ENCODE data around the gene CLEC16A. TPM values are rescaled to one million over a fixed set of nuclear protein-coding genes. Genes with fewer than 3 reads are reported as not detected.

Gene CLEC16A
- total and polyA plus RNA-seq, 4 donors: 14.3 to 44.4 (median 26.4) TPM

DNA sequence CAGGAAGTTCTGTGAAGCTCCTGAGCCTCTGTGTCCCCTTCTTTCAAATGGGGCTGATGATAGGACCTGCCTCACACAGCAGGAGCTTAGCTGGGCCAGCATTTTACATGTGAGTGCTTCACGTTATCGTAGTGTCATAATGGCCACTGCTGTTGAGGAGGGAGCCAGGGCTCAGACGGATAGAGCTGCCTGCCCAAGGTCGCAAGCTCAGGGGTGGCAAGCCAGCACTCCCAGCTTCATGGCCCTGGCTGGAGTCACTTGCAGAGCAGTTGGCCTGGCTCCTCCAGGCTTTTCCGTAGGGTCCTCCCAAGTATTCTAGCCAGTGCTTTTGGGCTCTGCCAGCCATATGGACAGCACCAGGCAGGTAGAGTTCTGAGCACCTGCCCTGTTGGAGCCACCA is 196.5 kb downstream of the CLEC16A start:
- Histone ChIP-seq H3K27ac (ENCODE audit: low read depth in 1 of 2, low read length in 1 of 2) (no peak overlapping the region), H3K9ac (ENCODE audit: insufficient read depth in 1 of 2, low read length in 2 of 2) (no peak overlapping the region), H3K4me1 (ENCODE audit: control insufficient read depth in 5 of 5, insufficient read depth in 5 of 5, low read length in 5 of 5) (peaks cover 4 to 56% (median 25%) of the 10 kb centered on the region in 5 donors), H3K36me3 (ENCODE audit: control insufficient read depth in 4 of 4, insufficient read depth in 4 of 4, low read length in 4 of 4) (peaks cover 0 to 4% (median 0%) of the 10 kb centered on the region in 4 donors), H3K27me3 (ENCODE audit: control insufficient read depth in 3 of 3, insufficient read depth in 3 of 3, low read length in 2 of 3) (no peaks in the 10 kb centered on the region), H3K4me3 (no peak overlapping the region), H3K9me3 (ENCODE audit: control insufficient read depth in 4 of 4, insufficient read depth in 3 of 4, low read length in 3 of 4) (no peaks in the 10 kb centered on the region)
- TF ChIP-seq, protein P1, sequence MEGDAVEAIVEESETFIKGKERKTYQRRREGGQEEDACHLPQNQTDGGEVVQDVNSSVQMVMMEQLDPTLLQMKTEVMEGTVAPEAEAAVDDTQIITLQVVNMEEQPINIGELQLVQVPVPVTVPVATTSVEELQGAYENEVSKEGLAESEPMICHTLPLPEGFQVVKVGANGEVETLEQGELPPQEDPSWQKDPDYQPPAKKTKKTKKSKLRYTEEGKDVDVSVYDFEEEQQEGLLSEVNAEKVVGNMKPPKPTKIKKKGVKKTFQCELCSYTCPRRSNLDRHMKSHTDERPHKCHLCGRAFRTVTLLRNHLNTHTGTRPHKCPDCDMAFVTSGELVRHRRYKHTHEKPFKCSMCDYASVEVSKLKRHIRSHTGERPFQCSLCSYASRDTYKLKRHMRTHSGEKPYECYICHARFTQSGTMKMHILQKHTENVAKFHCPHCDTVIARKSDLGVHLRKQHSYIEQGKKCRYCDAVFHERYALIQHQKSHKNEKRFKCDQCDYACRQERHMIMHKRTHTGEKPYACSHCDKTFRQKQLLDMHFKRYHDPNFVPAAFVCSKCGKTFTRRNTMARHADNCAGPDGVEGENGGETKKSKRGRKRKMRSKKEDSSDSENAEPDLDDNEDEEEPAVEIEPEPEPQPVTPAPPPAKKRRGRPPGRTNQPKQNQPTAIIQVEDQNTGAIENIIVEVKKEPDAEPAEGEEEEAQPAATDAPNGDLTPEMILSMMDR (IDR thresholded peaks at IDR 0.05; ENCODE audit: control extremely low read depth, extremely low read depth): no peak
- 93 to 97% methylated on average over 5 of the region's 5 CpGs for WGBS, 2 donors
- DNase-seq (no peak), ATAC-seq (ENCODE audit: insufficient read depth, low FRiP score) (no peak)

DNA sequence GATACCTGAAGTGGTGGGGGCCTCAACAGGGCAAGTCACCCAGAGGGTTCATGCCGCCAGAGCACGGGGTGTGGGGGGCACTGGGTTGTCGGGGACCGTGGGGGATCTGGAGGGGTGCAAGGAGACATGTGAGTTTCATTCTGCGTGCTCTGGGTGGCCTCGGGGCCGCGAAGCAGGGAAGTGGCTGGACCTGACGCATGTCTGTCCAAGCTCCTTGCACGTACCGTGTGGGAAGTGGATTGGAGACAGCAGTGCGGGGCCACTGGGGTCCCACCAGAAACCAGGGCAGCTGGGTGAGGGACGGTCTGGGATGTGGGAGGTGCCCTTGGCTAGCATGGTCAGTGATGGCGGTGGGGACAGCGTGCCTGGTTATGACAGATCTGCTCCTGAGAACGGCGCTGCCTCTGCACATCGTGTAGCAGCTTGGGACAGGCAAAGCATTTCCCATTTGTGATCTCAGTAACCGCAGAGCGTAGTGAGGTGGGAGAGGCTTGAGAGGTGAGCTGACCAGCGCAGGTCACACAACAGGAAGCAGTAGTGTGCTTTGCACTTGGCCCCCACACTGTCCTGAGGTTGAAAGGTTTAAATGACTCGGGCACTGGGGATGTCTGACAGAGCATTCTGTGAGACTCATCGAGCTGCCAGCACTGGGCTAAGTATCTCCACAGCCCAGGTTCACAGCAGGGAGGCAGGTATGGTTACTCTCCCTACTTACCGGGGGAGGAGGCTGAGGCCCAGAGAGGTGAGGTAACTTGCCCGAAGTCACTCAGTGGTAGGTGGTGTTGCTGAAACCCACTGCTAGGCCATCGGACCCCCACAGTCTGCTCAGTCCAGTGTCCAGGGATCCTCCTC is 197.3 kb downstream of the CLEC16A start:
- Histone ChIP-seq H3K9ac (ENCODE audit: insufficient read depth in 1 of 2, low read length in 2 of 2) (no peak overlapping the region), H3K27me3 (ENCODE audit: control insufficient read depth in 3 of 3, insufficient read depth in 3 of 3, low read length in 2 of 3) (no peaks in the 10 kb centered on the region), H3K27ac (ENCODE audit: low read depth in 1 of 2, low read length in 1 of 2) (no peak overlapping the region), H3K4me3 (no peak overlapping the region), H3K36me3 (ENCODE audit: control insufficient read depth in 4 of 4, insufficient read depth in 4 of 4, low read length in 4 of 4) (peaks cover 0 to 4% (median 0%) of the 10 kb centered on the region in 4 donors), H3K4me1 (ENCODE audit: control insufficient read depth in 5 of 5, insufficient read depth in 5 of 5, low read length in 5 of 5) (peaks cover 0 to 48% (median 21%) of the 10 kb centered on the region in 5 donors), H3K9me3 (ENCODE audit: control insufficient read depth in 4 of 4, insufficient read depth in 3 of 4, low read length in 3 of 4) (no peaks in the 10 kb centered on the region)
- no peak for ATAC-seq (ENCODE audit: insufficient read depth, low FRiP score)
- TF ChIP-seq, protein P1 (IDR thresholded peaks at IDR 0.05; ENCODE audit: control extremely low read depth, extremely low read depth): no peak
- 97% methylated on average over 26 of the region's 26 CpGs for WGBS, 2 donors
- DNase-seq: no peak

DNA sequence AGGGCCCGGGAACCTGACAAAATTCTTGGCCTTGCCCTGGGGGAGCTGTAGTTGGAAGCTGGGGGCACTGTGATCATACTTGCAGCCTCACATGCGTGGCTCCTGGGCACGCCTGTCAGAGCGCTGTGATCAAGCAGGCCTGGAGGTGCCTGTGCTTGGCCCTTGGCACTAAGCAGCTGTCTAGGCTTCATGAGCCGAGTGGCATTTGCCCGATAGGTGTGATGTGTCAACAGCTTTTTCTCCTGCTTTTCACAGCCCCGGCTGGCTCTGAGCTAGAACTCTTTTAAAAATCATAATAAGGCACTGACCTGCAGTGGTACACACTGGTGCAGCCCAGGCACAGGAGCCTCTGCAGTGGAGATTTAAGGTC is 197.9 kb downstream of the CLEC16A start:
- 94 to 96% methylated on average over 7 of the region's 7 CpGs for WGBS, 2 donors
- Histone ChIP-seq H3K27ac (ENCODE audit: low read depth in 1 of 2, low read length in 1 of 2) (no peak overlapping the region), H3K27me3 (ENCODE audit: control insufficient read depth in 3 of 3, insufficient read depth in 3 of 3, low read length in 2 of 3) (no peaks in the 10 kb centered on the region), H3K4me3 (no peak overlapping the region), H3K4me1 (ENCODE audit: control insufficient read depth in 5 of 5, insufficient read depth in 5 of 5, low read length in 5 of 5) (peaks cover 0 to 46% (median 21%) of the 10 kb centered on the region in 5 donors), H3K9me3 (ENCODE audit: control insufficient read depth in 4 of 4, insufficient read depth in 3 of 4, low read length in 3 of 4) (no peaks in the 10 kb centered on the region), H3K9ac (ENCODE audit: insufficient read depth in 1 of 2, low read length in 2 of 2) (no peak overlapping the region), H3K36me3 (ENCODE audit: control insufficient read depth in 4 of 4, insufficient read depth in 4 of 4, low read length in 4 of 4) (peaks cover 0 to 4% (median 0%) of the 10 kb centered on the region in 4 donors)
- ATAC-seq (ENCODE audit: insufficient read depth, low FRiP score): no peak
- TF ChIP-seq, protein P1 (IDR thresholded peaks at IDR 0.05; ENCODE audit: control extremely low read depth, extremely low read depth): no peak
- DNase-seq: peak in 1 of 3 donors; percentile 12

Measured in lung (tissue), 12 donors.